Measurements from ENCODE around the gene CDKN1A. TPM values are rescaled to one million over a fixed set of nuclear protein-coding genes. Genes with fewer than 3 reads are reported as not detected.
A peak's percentile ranks its signal among the peaks of the same experiment; 100 is the strongest.

Gene CDKN1A
- total RNA-seq, 1 donor from 2014 or later, result 50.4 TPM

DNA sequence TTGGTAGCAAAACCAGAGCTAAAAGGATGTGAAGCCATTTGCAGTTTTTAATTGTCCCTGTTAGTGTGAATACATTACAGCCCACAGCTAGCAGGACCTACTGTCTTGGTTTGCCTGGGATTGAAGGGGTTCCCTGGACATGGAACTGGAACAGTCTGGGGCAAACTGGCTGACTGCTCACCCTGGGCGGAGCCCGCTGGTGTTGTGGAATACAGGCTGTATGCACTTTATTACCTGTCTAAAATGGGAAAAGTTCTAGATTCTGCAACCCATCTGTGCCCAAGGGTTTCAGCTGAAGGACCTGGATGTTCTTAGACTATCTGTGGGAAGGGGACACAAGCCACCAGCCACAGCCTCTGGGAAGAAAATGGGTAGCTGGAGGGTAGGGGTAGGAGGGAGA lies 12.2 kb upstream of the CDKN1A start:
- TF ChIP-seq, protein P1, sequence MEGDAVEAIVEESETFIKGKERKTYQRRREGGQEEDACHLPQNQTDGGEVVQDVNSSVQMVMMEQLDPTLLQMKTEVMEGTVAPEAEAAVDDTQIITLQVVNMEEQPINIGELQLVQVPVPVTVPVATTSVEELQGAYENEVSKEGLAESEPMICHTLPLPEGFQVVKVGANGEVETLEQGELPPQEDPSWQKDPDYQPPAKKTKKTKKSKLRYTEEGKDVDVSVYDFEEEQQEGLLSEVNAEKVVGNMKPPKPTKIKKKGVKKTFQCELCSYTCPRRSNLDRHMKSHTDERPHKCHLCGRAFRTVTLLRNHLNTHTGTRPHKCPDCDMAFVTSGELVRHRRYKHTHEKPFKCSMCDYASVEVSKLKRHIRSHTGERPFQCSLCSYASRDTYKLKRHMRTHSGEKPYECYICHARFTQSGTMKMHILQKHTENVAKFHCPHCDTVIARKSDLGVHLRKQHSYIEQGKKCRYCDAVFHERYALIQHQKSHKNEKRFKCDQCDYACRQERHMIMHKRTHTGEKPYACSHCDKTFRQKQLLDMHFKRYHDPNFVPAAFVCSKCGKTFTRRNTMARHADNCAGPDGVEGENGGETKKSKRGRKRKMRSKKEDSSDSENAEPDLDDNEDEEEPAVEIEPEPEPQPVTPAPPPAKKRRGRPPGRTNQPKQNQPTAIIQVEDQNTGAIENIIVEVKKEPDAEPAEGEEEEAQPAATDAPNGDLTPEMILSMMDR (IDR thresholded peaks at IDR 0.05), result no peak
- intact Hi-C loops (cut with micrococcal nuclease), result no loop called here
- Mint-ChIP-seq H3K4me3 (no peak overlapping the region), H3K9me3 (no peaks in the 10 kb centered on the region), H3K27me3 (no peaks in the 10 kb centered on the region), H3K27ac (no peak overlapping the region), H3K4me1 (peaks cover 38% of the 10 kb centered on the region), H3K36me3 (ENCODE audit: low read depth) (no peaks in the 10 kb centered on the region)
- no peak for ATAC-seq (ENCODE audit: low read depth)
- DNase-seq, result no peak
- ChIA-PET CTCF (interaction anchor here (0.7 to 1.4 kb wide), 5 partner anchors 14 to 543 kb away, joined by 3 to 6 read pairs (median 3); no protein-coding TSS in a partner anchor), POLR2A (interaction anchor here (0.9 kb wide), 1 partner anchor 90 kb away, joined by 4 read pairs; no protein-coding TSS in a partner anchor)

DNA sequence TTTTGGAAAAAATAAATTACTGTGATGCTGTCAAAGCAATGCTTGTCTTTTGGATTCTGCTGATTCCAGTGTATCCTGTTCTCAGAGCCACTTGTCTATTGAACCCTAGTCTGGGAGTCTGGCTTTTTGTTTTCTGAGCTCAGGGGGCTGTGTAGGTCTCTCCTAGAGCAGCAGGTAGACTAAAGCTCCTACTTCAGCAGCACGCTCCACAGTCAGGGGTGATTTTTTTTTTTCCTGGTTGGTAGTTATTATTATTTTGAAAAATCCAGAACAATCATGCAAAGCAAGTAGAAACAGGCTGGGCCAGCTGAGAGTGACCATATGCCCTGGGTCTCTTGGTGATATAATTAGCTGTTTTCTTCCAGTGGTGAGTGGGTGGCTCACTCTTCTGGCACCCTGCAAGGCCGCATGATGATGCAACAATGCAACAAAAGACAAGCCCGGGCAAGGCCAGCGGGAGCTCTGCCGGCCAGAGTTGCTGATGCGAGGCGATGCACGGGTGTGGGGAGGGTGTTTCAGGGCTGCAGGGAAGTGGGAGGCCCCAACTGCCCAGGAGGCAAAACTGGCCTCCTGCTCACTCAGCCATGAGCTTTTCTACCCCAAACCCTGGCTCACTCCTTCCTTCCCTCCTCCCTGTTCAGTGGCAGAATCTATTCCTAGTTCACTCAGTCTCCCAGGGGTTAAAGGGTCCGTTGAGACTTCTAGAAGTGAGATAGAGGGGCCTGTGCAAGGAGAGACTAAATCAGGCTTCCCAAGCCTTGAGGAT lies 11.5 kb upstream of the CDKN1A start:
- CTCF ChIA-PET, result interaction anchor here (0.7 to 1.4 kb wide), 5 partner anchors 13 to 542 kb away, joined by 3 to 6 read pairs (median 3); no protein-coding TSS in a partner anchor
- H3K4me3 Mint-ChIP-seq, result no peak overlapping the region
- no peaks in the 10 kb centered on the region for H3K27me3 Mint-ChIP-seq
- DNase-seq, result no peak
- TF ChIP-seq, protein P1 (IDR thresholded peaks at IDR 0.05), result no peak
- H3K36me3 Mint-ChIP-seq (ENCODE audit: low read depth), result no peaks in the 10 kb centered on the region
- intact Hi-C loops (cut with micrococcal nuclease), result no loop called here
- H3K27ac Mint-ChIP-seq, result no peak overlapping the region
- no peaks in the 10 kb centered on the region for H3K9me3 Mint-ChIP-seq
- POLR2A ChIA-PET, result interaction anchor here (0.9 to 1.3 kb wide), 2 partner anchors 11 to 89 kb away, joined by 4 to 10 read pairs; partner anchors contain the start of gene CDKN1A
- peaks cover 38% of the 10 kb centered on the region for H3K4me1 Mint-ChIP-seq
- peak; percentile 18 for ATAC-seq (ENCODE audit: low read depth)

DNA sequence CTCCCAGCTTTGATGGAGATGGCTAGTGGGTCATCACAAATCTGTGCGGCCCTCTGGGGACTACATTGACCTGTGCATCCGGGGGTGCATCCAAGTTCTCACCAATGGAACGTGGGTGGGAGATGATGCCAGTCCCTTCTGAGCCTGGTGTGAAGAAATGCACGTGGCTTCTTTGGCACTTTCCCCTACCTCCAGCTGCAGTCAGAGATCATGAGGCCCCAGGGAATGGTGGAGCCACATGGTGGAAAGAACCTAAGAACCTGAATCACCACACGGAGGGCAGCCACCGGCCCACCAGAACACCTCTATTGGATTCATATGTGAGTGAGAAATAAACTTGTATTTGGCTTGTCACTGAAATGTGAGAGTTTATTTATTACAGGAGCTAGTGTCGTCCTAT lies 9.9 kb upstream of the CDKN1A start:
- no peaks in the 10 kb centered on the region for H3K9me3 Mint-ChIP-seq
- peaks cover 25% of the 10 kb centered on the region for H3K4me1 Mint-ChIP-seq
- POLR2A ChIA-PET, result no interaction called here
- intact Hi-C loops (cut with micrococcal nuclease), result no loop called here
- no peak for ATAC-seq (ENCODE audit: low read depth)
- TF ChIP-seq, protein P1 (IDR thresholded peaks at IDR 0.05), result no peak
- no peaks in the 10 kb centered on the region for H3K27me3 Mint-ChIP-seq
- H3K27ac Mint-ChIP-seq, result no peak overlapping the region
- no peaks in the 10 kb centered on the region for H3K36me3 Mint-ChIP-seq (ENCODE audit: low read depth)
- no peak for DNase-seq
- CTCF ChIA-PET, result no interaction called here
- H3K4me3 Mint-ChIP-seq, result no peak overlapping the region

DNA sequence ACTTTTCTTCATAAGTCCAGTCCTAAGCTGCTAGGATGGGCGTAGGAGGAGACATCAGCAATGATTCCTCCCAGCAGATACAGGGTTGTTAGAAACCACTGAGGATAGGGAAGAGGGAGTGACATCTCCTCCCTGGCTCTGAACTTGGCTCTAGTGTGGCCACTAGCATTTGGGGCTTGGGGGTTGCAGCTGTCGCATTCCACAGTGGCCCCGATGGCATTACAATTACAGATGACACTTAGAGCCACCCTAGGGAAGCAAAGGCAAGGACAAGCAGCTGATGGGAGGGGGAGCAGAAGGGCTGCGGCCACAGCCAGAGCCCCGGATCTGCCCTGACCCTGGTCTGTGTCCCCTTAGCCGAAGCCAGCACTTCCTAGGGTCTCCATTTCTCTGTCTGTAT lies 9.5 kb upstream of the CDKN1A start:
- POLR2A ChIA-PET, result no interaction called here
- no peak for DNase-seq
- H3K36me3 Mint-ChIP-seq (ENCODE audit: low read depth), result no peaks in the 10 kb centered on the region
- H3K9me3 Mint-ChIP-seq, result no peaks in the 10 kb centered on the region
- no peak for ATAC-seq (ENCODE audit: low read depth)
- H3K27me3 Mint-ChIP-seq, result no peaks in the 10 kb centered on the region
- peaks cover 23% of the 10 kb centered on the region for H3K4me1 Mint-ChIP-seq
- no peak overlapping the region for H3K27ac Mint-ChIP-seq
- TF ChIP-seq, protein P1 (IDR thresholded peaks at IDR 0.05), result no peak
- CTCF ChIA-PET, result interaction anchor here (0.6 kb wide), 1 partner anchor 1978 kb away, joined by 3 read pairs; no protein-coding TSS in a partner anchor
- intact Hi-C loops (cut with micrococcal nuclease), result no loop called here
- no peak overlapping the region for H3K4me3 Mint-ChIP-seq

DNA sequence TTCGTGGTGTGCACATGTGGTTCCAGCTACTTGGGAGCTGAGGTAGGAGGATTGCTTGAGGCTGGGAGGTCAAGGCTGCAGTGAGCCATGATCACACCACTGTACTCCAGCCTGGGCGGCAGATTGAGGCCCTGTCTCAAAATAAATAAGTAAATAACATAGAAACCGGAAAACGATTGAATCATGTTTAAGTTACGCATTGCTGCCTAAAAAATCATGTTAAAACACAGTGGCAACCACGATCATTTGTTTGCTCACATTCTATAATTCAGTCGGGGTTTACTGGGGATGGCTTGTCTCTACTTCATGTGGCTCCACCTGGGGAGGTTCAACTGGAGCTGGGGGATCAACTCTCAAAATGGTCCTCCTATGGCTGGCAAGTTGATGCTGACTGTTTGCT lies 8.2 kb upstream of the CDKN1A start:
- intact Hi-C loops (cut with micrococcal nuclease), result no loop called here
- H3K27me3 Mint-ChIP-seq, result no peaks in the 10 kb centered on the region
- no peaks in the 10 kb centered on the region for H3K36me3 Mint-ChIP-seq (ENCODE audit: low read depth)
- TF ChIP-seq, protein P1 (IDR thresholded peaks at IDR 0.05), result no peak
- H3K27ac Mint-ChIP-seq, result no peak overlapping the region
- CTCF ChIA-PET, result no interaction called here
- no peak for DNase-seq
- no peak for ATAC-seq (ENCODE audit: low read depth)
- peaks cover 13% of the 10 kb centered on the region for H3K4me1 Mint-ChIP-seq
- H3K9me3 Mint-ChIP-seq, result no peaks in the 10 kb centered on the region
- POLR2A ChIA-PET, result interaction anchor here (1.1 kb wide), 1 partner anchor 10 kb away, joined by 3 read pairs; no protein-coding TSS in a partner anchor
- H3K4me3 Mint-ChIP-seq, result no peak overlapping the region

Measured in activated B cell treated with CpG ODN at 0.5 μM for 24 hours (primary cell).